NCI-H526 (cell line): ENCODE data around the gene AP3D1.
"Not testable (repeated sequence)": the region's sequence is repeated elsewhere in the genome, so short reads cannot be mapped to it uniquely, and the experiment has no call there.

Experiments
- DNase-seq, 2 experiments: peaks; one replicate each; lab custom pipeline; 2025; lab: John Stamatoyannopoulos, UW

Gene AP3D1

GRCh38 chr19:2149980-2150793, 1.2 kb downstream of the AP3D1 start:
- DNase-seq, result no peak

GRCh38 chr19:2148482-2149135, 2.8 kb downstream of the AP3D1 start:
- DNase-seq, result no peak

- DNase-seq, result no peak
Measured at GRCh38 chr19:2145831-2146241, 5.5 kb downstream of the AP3D1 start.

- DNase-seq, result no peak
Measured at GRCh38 chr19:2144190-2144589, 7.2 kb downstream of the AP3D1 start.

GRCh38 chr19:2142173-2142829, 9.1 kb downstream of the AP3D1 start:
- DNase-seq, result no peak

- no peak for DNase-seq
Measured at GRCh38 chr19:2140138-2140569, 11.2 kb downstream of the AP3D1 start.

GRCh38 chr19:2139385-2140137, 11.8 kb downstream of the AP3D1 start:
- no peak for DNase-seq

GRCh38 chr19:2138061-2138728, 13.2 kb downstream of the AP3D1 start:
- no peak for DNase-seq

GRCh38 chr19:2136796-2137195, 14.6 kb downstream of the AP3D1 start:
- DNase-seq, result no peak

- DNase-seq, result no peak
Measured at GRCh38 chr19:2135474-2136402, 15.6 kb downstream of the AP3D1 start.

- no peak for DNase-seq
Measured at GRCh38 chr19:2132731-2133490, 18.5 kb downstream of the AP3D1 start.

GRCh38 chr19:2132191-2132590, 19.2 kb downstream of the AP3D1 start:
- DNase-seq, result no peak

GRCh38 chr19:2131012-2131975, 20.1 kb downstream of the AP3D1 start:
- DNase-seq, result not testable (repeated sequence)

GRCh38 chr19:2129892-2130770, 21.2 kb downstream of the AP3D1 start:
- no peak for DNase-seq

GRCh38 chr19:2129486-2129885, 21.9 kb downstream of the AP3D1 start:
- no peak for DNase-seq

GRCh38 chr19:2129022-2129421, 22.3 kb downstream of the AP3D1 start:
- no peak for DNase-seq

GRCh38 chr19:2128252-2128651, 23.1 kb downstream of the AP3D1 start:
- DNase-seq, result not testable (repeated sequence)

- no peak for DNase-seq
Measured at GRCh38 chr19:2127758-2128157, 23.6 kb downstream of the AP3D1 start.
